Aorta (tissue), 5 donors: ENCODE results near the gene SPDEF. TPM values are rescaled to one million over a fixed set of nuclear protein-coding genes. Genes with fewer than 3 reads are reported as not detected.

Source experiments
- ATAC-seq: fragments of 200-7000 bp; cut with Tn5 transposase; one replicate; pipeline ENCODE4 v1.9.1; 2022; ENCODE audit warnings: moderate library complexity; ENCODE audit not compliant: low FRiP score
- DNase-seq, 2 donors: peaks; one replicate each; pipeline ENCODE4 v3.0.0-alpha.2; 2020
- H3K27ac ChIP-seq, 2 donors: one replicate each; pipeline ENCODE4 v1.5.1; 2013; ENCODE audit warnings: low read length in 2 of 2, mild to moderate bottlenecking in 2 of 2, moderate library complexity in 2 of 2, control low read depth in 1 of 2, inconsistent platforms in 1 of 2, low read depth in 1 of 2
- H3K27me3 ChIP-seq, 2 donors: one replicate each; pipeline ENCODE4 v1.6.1; 2013; ENCODE audit warnings: control low read depth in 1 of 2, low read length in 1 of 2, mild to moderate bottlenecking in 1 of 2, moderate library complexity in 1 of 2; ENCODE audit not compliant: insufficient read depth in 2 of 2, control insufficient read depth in 1 of 2
- H3K36me3 ChIP-seq, 2 donors: one replicate each; pipeline ENCODE4 v1.6.1; 2013; ENCODE audit warnings: control low read depth in 1 of 2, low read length in 1 of 2, mild to moderate bottlenecking in 1 of 2; ENCODE audit not compliant: insufficient read depth in 2 of 2, control insufficient read depth in 1 of 2
- H3K4me1 ChIP-seq, 2 donors: one replicate each; pipeline ENCODE4 v1.6.1; 2013; ENCODE audit warnings: low read length in 2 of 2, control low read depth in 1 of 2, mild to moderate bottlenecking in 1 of 2, moderate library complexity in 1 of 2; ENCODE audit not compliant: insufficient read depth in 2 of 2, control insufficient read depth in 1 of 2
- H3K4me3 ChIP-seq, 2 donors: one replicate each; pipeline ENCODE4 v1.5.1; 2013; ENCODE audit warnings: low read length in 2 of 2, control low read depth in 1 of 2, mild to moderate bottlenecking in 1 of 2
- H3K9me3 ChIP-seq: one replicate; pipeline ENCODE4 v1.6.1; 2013; ENCODE audit warnings: mild to moderate bottlenecking, low read length; ENCODE audit not compliant: control insufficient read depth
- WGBS, 2 donors: extraction: QIAGEN DNeasy Blood & Tissue Kit; methylation state at CpG; one replicate each; pipeline ENCODE4 v1.1.7; 2013; 5-methylcytosine and 5-hydroxymethylcytosine counted together
- intact Hi-C, 2 donors: fragments of 100-400 bp; cut with DNase I; formaldehyde crosslinking; loops; one replicate each; pipeline versions ENCODE4 v1.14.2 to v1.15.0; 2022
- polyA plus RNA-seq, 2 donors: library from polyadenylated mRNA; stranded (reverse); fragments of 200-250 nt; gene quantifications; one replicate each; pipeline ENCODE4 v1.2.3, GENCODE V29; 2013
- total RNA-seq, 2 donors: library from RNA; stranded (reverse); fragmentation: NEBNext Ultra II Directional; extraction: Animal tissue kit (Norgen Biotek cat#: 25700); gene quantifications; one replicate each; pipeline ENCODE4 v1.2.1, GENCODE V29; 2021
- donor health status: healthy with polysubstance abuse.
- donor health status: Bipolar disorder and iron deficiency.
- donor health status: DM: no; HTN: no; CAD: no.
- donor health status: DM: no; HTN: no; CAD: no.
- donor health status: DM: yes; HTN: yes; CAD: no.

SPDEF gene
- total and polyA plus RNA-seq, 4 donors: 0.23 to 3.0 (median 0.67) TPM; not detected in 1

GRCh38 chr6:34519971-34520644 lies 36.0 kb downstream of the SPDEF start:
- DNase-seq (peak; percentile 34 to 55), ATAC-seq (no peak)
- no peaks in the 10 kb centered on the region for H3K9me3 ChIP-seq
- H3K4me3 ChIP-seq: no peak overlapping the region
- intact Hi-C loops: no loop called here
- H3K27me3 ChIP-seq: no peaks in the 10 kb centered on the region
- 95 to 97% methylated on average over 8 of the region's 8 CpGs for WGBS, 2 donors
- H3K36me3 ChIP-seq: no peaks in the 10 kb centered on the region
- H3K4me1 ChIP-seq: no peaks in the 10 kb centered on the region
- H3K27ac ChIP-seq: no peak overlapping the region

DNA sequence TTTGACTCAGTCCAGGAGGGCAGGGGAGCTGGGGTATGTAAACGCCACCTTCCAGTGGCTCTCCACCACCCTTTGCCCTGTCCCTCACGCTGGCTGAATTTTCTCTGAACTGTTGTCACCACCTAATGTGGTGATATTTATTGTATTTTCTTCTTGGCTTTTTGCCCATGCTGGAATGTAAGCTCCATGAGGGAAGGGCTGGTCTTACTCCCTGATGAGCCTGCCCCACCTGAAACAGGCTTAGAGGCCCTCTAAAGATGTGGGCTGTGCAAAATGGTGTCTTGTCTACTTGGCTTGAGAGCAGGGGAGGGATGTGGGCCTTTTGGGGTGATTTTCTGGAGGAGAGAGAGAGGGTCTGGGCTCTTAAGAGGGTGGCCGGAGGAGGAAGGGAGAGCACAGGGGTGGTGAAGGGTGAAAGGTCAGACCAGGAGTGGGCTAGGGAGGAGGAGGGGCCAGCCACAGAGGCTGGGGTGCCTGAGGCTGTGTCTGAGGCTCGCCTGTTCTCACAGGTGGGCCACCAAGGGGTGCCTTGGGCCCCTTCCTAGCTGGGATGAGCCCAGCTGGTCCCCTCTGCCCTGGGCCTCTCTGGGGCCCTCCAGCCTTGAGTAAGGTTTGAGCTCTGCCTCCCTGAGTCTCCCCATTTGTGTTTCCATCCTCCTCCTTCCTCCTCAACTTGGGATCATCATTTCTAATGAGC lies 37.3 kb downstream of the SPDEF start:
- H3K27ac ChIP-seq: no peak overlapping the region
- 93 to 94% methylated on average over 3 to 4 of the region's 4 CpGs for WGBS, 2 donors
- DNase-seq (peak; percentile 19 to 48), ATAC-seq (no peak)
- H3K9me3 ChIP-seq: no peaks in the 10 kb centered on the region
- no peaks in the 10 kb centered on the region for H3K27me3 ChIP-seq
- no peaks in the 10 kb centered on the region for H3K36me3 ChIP-seq
- intact Hi-C loops: no loop called here
- H3K4me3 ChIP-seq: no peak overlapping the region
- no peaks in the 10 kb centered on the region for H3K4me1 ChIP-seq

DNA sequence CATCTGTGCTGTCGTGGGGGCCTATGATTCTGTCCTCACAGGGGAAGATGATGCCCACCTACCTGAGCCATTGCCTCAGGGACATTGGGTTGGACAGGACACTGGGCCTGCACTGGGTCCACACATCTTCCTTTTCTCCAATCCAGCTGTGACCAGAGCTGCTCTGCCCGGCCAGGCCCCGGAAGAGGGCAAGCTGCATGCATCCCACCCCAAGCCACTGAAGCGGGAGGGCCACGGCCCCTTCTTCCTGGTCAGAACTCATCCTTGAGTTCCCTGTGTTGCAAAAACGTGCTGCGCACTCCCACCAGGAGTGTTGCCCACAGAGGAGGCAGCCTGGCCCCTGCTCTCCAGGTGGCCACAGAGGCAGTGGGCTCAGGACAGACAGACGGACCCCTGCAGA lies 38.2 kb downstream of the SPDEF start:
- ATAC-seq (no peak), DNase-seq (peak; percentile 6 to 57)
- Histone ChIP-seq H3K4me1 (no peaks in the 10 kb centered on the region), H3K27ac (no peak overlapping the region), H3K4me3 (no peak overlapping the region), H3K36me3 (no peaks in the 10 kb centered on the region), H3K27me3 (no peaks in the 10 kb centered on the region), H3K9me3 (no peaks in the 10 kb centered on the region)
- 92 to 95% methylated on average over 8 of the region's 8 CpGs for WGBS, 2 donors
- intact Hi-C loops: no loop called here

- Histone ChIP-seq H3K4me3 (no peak overlapping the region), H3K27me3 (no peaks in the 10 kb centered on the region), H3K36me3 (no peaks in the 10 kb centered on the region), H3K27ac (no peak overlapping the region), H3K9me3 (no peaks in the 10 kb centered on the region), H3K4me1 (no peaks in the 10 kb centered on the region)
- 90 to 91% methylated on average over 4 of the region's 4 CpGs for WGBS, 2 donors
- peak; percentile 12 to 27 for DNase-seq
- no peak for ATAC-seq
- intact Hi-C loops: no loop called here
Observed at GRCh38 chr6:34517461-34517881, 38.7 kb downstream of the SPDEF start.

DNA sequence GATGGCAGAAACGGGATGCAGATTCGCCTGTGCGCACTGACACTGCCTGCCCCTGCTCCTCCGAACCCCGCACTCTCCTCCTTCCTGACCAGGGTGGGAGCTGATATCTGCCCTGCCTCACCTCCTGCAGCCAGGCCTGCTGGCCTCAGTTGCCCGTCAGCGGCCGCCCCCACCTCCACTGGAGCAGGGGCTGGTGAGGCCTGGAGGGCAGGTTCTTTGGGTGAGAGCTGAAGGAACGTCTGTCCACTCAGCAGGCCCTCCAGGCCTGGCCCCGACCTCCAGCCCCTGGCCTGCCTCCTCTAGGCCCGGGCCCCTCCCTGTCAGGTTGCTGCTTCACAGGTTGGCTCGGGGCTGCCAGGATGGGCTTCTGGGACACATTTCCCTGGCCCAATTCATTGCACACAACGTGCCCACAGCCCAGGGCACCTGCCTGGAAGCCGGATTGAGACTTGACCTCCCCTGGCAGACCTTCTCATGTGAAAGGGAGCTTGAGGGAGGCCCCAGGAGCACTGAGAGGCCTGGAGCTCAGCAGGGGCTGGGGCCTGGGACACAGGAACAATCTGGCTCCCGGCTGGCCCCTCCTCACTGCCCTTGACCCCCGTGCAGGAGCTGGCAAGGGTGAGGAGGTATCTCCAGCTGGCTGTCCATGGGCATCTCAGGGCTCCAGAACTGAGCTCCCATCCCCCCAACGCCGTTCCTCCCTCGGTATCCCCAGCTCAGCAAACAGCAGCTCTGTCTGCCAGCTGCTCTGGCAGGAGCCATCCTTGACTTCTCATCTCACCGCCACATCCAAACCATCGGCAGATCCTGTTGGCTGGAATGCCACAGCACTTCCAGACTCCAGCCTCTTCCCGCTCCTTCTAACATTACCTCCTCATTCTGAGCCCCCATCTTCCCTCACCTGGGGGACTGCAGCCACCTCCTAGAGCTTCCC lies 39.5 kb downstream of the SPDEF start:
- H3K27ac ChIP-seq: no peak overlapping the region
- no peaks in the 10 kb centered on the region for H3K4me1 ChIP-seq
- intact Hi-C loops: no loop called here
- no peaks in the 10 kb centered on the region for H3K27me3 ChIP-seq
- WGBS, 2 donors: 91 to 94% methylated on average over 22 of the region's 22 CpGs
- H3K9me3 ChIP-seq: no peaks in the 10 kb centered on the region
- ATAC-seq (no peak), DNase-seq (peak; percentile 34 to 72)
- no peaks in the 10 kb centered on the region for H3K36me3 ChIP-seq
- H3K4me3 ChIP-seq: no peak overlapping the region

- ATAC-seq (no peak), DNase-seq (peak; percentile 42 to 64)
- 84 to 86% methylated on average over 13 of the region's 13 CpGs for WGBS, 2 donors
- no peaks in the 10 kb centered on the region for H3K27me3 ChIP-seq
- intact Hi-C loops: no loop called here
- H3K27ac ChIP-seq: no peak overlapping the region
- H3K36me3 ChIP-seq: no peaks in the 10 kb centered on the region
- no peaks in the 10 kb centered on the region for H3K4me1 ChIP-seq
- no peaks in the 10 kb centered on the region for H3K9me3 ChIP-seq
- no peak overlapping the region for H3K4me3 ChIP-seq
Observed at GRCh38 chr6:34515473-34516387, 40.4 kb downstream of the SPDEF start.

DNA sequence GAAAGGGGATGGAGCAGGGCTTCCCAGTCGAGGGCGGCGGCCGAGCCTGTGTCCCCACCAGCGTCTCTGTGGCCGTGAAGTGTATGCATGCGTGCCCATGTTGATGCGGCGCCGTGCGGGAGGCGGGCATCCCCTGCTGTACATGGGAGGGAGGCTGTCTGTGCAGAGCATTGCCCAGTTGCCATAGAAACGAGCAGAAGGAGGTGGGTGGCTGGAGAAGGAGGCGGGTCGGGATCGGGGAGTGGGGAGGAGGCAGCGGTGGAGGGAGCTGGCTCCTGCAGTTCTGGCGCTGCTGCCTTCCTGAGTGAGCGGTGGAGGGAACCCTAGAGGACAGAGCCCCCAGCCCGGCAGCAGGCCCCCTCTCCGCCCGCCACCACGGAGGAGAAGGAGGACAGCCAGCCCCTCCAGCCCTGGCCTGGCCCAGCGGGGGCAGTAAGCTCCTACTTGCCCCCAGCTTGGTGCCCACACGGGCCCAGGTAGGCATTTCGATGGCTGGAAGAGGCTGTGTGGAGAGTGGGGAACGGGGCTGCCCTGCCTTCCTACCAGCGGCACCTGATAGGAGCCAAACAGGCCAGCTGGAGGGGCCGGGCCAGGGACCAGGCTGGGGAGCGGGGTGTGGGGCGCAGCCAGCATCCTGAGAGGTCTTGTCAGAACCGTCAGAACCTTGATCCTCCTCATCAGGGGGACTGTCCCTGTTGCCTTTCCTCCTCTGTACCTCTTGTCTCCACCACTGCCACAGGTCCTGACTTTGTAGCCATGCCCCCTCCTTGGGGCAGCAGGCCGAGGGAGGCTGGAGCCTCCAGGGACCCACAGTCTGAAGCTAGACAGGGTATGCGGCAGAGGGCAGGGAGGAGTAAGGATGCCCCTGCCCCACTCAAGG lies 41.3 kb downstream of the SPDEF start:
- H3K36me3 ChIP-seq: no peaks in the 10 kb centered on the region
- DNase-seq (peak; percentile 62 to 68), ATAC-seq (peak; percentile 13)
- no peaks in the 10 kb centered on the region for H3K9me3 ChIP-seq
- intact Hi-C loops: no loop called here
- 26 to 28% methylated on average over 31 to 34 of the region's 34 CpGs for WGBS, 2 donors
- H3K27ac ChIP-seq: no peak overlapping the region
- H3K27me3 ChIP-seq: no peaks in the 10 kb centered on the region
- no peak overlapping the region for H3K4me3 ChIP-seq
- no peaks in the 10 kb centered on the region for H3K4me1 ChIP-seq
